ENCODE measurements around the gene TCEAL7.
"Not testable (repeated sequence)": the region's sequence is repeated elsewhere in the genome, so short reads cannot be mapped to it uniquely, and the experiment has no call there.

The TCEAL7 gene, protein sequence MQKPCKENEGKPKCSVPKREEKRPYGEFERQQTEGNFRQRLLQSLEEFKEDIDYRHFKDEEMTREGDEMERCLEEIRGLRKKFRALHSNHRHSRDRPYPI

DNA sequence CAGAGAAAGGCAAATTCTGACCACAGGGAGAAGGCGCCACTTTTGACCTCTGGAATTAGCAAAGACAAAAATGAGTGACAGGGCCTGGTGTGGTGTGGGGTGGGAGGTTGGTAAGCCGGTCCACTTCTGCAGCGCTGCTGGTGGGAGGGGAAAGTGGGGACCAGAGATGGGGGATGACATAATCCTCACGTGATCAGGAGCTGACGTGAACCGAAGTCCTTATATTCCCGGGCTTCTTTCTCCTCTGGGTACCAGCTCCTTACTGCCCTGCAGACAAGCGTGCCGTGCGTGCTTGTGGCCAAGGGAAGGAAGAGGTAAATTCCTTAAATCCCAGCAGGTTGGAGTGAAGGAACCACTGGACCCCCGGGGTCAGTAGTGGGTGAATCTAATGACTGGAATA, at the start of gene TCEAL7:
Gene TCEAL7, plus strand, starts transcription at position 249 of the 400 bp plus-strand sequence. CDS start 1,165 bp downstream, outside the sequence.
- no peak for DNase-seq

- DNase-seq: no peak
These were observed 36.9 kb upstream of the TCEAL7 start for GRCh38 chrX:103293118-103293517.

DNA sequence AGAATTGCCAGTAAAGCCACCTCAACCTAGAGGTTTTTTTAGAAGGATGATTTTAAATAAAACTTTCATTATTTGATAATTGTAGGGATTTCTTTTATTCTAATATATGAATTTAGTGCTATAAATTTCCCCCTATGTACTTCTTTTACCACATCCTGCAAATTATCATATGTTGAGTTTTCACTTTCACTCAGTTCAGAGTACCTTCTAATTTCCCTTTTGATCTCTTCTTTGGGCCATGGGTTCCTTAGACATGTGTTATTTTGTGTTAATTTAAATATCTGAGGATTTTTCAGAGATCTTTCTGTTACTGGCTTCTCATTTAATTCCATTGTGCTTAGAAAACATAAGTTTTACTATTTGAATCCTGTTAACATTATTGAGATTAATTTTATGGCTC, 25.3 kb upstream of the TCEAL7 start:
- DNase-seq: no peak

DNA sequence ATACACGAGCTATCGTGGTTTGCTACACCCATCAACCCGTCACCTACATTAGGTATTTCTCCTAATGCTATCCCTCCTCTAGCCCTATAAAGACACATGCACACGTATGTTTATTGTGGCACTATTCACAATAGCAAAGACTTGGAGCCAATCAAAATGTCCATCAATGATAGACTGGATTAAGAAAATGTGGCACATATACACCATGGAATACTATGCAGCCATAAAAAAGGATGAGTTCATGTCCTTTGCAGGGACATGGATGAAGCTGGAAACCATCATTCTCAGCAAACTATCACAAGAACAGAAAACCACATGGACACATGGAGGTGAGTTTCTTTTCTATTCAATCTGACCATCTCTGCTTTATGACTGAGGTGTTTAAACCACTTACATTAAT, 24.4 kb upstream of the TCEAL7 start:
- DNase-seq: not testable (repeated sequence)

- peak; percentile 19 for DNase-seq
These were observed 20.0 kb upstream of the TCEAL7 start for GRCh38 chrX:103309860-103310554.

GRCh38 chrX:103310555-103311398, 19.3 kb upstream of the TCEAL7 start, which contains the start of gene BEX2:
Gene BEX2, minus strand, starts transcription at chrX:103310990. Its CDS starts 1,014 bp downstream, at chrX:103309976.
- DNase-seq: peak; percentile 86

DNA sequence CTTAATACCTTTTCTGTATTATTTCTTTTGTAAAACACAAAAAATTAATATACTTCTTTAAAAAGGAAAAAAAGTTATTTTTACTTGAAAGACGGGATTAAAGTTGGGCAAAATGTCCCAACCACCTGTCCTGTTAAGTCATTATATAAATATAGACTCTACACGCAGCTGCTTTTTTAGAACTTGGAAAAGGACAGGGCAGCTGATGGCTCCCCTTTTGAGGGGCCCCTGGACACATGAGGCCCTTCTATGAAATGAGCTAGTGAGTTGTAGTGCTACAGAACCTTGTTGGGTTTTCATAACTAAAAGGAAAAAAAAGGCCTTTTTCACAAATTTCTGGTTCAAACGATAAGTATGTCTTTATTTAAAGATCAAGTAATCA, 18.6 kb upstream of the TCEAL7 start:
- DNase-seq: no peak

DNA sequence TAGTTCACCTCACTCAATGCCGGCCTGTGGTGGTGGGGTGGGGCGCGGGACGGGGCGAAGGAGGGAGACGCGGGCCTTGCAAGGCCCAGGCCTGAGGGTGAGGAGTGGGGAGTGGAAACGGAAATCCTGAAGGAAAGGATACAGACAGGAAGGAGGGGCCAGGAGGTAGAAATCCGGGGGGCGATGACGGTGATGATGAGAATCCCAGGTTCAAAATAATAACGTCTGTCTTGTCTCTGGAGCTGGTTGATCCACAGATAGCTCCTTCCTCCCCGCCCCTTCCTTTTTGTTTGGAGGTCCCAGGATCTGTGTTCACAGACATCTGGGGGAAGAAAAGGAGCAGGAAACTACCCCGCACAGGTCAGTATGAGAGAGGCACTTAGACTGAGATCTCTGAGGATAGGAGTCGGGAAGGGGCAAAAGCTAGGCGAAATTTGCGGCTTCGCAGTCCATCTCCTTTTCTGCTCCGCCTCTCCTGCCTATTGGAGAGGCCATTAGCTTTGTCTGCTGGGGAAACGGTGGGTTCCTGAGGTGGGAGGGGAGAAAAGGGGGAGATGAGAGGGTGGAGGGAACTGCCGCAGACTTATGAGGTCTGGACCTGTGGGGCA, 746 bp downstream of the TCEAL7 start:
- DNase-seq: no peak

DNA sequence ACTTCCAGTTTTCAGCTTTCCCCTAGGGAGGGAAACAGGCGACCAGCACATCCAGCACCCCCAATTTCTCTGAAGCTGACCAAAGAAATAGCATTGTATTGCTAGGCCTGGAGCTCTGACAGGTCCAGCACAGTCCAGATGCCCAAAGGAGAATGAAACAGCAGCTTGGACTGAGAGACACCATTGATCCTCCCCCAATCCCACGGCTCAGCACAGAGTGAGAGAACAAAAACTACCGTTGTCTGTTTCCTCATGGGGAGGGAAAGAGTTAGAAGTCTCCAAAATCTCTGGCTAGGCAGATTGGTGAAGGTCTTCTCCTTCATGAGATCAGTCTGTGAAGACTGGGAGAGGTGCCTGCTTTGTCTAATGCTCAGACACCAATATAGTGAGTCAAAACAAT, 8.6 kb downstream of the TCEAL7 start:
- DNase-seq: no peak

DNA sequence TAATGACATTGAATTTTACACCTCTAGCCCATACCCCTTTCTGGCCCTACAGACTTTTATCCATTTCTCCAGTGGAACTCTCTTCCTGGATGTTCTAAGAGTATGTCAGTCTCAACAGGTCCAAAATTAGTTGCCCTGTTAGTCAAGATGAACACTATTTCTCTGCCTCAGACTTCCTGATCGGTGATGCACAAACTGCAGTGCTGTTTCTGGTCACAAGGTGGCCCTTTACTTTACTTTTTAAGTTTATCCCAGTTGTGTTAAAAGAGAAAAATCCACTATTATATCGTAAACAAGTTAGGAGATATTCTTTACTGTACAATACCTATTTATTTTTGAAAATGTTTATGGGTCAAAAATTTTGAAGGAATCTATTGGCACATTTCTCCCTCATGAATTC, 13.1 kb downstream of the TCEAL7 start:
- peak; percentile 12 for DNase-seq

DNA sequence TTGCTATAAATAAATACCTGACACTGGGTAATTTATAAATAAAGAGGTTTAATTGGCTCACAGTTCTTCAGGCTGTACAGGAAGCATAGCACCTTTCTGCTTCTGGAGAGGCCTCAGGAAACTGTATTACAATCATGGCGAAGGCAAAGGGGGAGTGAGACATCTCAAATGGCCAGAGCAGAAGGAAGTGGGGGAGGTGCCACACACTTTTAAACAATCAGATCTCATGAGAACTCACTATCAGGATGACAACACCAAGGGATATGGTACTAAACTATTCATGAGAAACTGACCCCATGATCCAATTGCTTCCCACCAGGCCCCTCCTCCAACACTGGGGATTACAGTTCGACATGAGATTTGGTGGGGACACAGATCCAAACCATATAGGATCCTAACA, 14.6 kb downstream of the TCEAL7 start:
- DNase-seq: no peak

DNA sequence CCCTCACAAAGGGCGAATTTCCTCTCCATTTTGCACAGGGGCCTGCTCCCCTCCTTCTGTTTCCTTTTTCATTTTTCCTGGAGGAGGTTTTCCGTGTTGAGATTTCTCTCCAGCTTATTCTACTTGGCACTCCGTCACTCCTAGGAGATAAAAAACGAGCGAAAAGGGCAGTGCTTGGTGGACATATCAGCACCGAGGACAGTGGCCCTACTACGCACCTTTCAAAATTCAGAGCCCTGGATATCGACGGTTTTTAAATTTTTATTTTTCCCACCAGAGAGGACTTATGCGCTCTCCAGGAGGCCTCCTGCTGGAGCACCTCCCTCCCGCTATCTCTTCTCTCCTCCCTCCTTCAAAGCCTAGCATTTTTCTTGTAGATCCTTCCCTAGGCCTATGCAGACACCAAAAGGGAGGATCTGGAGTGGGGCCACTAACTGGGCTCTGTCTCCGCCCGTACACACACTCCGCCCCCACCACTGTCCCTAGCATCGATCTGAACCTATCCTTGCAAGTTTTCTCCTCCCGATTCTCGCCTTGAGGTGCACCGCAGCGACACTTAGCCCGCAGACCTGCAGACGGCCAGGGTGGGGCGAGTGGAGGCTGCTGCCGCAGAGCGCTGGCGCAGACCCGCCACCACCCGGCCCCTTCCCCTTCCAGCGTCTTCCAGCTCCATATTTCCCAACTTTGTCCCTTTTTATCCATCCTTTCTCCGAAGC, 17.8 kb downstream of the TCEAL7 start:
- DNase-seq: no peak

DNA sequence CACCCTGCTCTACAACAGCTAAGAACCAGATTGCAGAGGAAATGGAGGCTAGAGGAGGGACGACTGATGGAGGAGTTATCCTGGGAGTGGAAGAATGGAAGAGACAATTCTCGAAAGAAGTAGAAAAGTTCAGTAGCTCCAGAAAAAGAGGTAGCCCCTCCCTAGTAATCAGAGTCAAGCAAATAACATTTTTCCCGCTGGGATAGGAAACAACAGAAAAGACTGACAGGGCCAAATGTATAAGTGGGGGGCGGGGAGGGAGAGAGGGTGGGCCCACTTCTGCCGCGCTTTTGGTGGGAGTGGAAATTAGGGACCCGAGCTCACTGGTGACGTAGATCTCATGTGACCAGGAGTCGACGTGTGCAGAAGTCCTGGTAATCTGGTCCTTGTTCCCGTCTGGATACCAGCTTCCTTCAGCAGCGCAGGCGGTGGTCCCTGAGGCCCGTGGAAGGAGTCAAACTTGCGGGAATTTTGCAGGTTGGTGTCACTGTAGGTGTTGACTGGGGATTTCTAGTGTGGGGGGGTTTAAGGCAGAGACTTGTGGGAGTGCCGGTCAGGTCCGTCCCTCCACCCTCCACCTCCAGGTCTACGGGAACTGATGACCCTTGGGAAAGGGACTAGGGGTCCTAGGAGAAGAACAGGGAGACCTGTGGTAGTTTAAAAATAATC, 26.2 kb downstream of the TCEAL7 start, which contains the start of gene TCEAL9:
Gene TCEAL9, plus strand, starts transcription at position 377 of the 669 bp plus-strand sequence. CDS start 1,179 bp downstream, outside the sequence.
- peak; percentile 69 for DNase-seq

- DNase-seq: peak; percentile 32
These were observed 26.8 kb downstream of the TCEAL7 start for GRCh38 chrX:103356858-103357257.

DNA sequence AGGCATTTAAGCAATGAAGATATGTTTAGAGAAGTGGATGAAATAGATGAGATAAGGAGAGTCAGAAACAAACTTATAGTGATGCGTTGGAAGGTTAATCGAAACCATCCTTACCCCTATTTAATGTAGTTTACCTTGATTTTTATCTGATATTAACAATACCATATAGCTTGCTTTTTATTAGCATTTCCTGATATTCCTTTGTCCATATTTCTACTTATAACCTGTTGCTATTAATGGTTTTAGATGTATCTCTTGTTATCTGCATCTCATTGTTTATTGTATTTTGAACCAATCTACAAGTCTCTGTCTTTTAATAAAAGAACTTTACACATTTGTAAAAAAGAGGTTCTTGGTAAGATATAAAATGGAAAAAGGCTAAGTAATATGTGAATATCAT, 27.8 kb downstream of the TCEAL7 start:
- no peak for DNase-seq

DNA sequence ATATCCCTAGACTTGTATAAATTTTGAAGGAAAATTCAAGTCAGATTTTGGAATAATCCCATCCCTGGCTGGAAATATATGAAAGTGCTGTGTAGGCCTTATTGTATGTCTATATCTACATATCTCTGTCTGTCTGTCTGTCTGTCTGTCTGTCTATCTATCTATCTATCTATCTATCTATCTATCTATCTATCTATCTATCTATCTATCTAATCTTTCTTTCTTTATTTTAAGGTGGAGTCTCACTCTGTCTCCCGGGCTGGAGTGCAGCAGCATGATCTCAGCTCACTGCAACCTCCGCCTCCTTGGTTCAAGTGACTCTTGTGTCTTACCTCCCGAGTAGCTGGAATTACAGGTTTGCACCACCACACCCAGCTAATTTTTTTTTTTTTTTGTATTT, 29.6 kb downstream of the TCEAL7 start:
- DNase-seq: not testable (repeated sequence)

GRCh38 chrX:103360092-103360491, 30.1 kb downstream of the TCEAL7 start:
- no peak for DNase-seq

DNA sequence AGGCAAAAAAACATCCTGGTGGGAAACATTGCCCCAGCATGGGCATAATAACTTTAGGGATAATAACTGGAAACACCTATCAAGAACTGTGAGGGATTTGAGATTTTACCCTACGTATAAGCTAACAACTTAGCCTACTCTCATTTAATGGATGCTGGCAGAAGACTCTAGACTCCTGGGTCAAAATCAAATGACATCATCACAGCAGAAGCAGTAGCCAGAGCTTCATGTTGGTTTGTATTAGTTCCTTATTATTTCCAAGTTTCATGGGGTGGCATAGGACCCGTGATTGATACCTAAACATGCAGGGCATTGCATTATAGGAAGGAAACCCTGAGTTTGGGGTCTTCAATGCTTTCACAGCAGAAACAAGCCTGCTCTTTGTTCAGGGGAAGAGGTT, 30.9 kb downstream of the TCEAL7 start:
- no peak for DNase-seq

GRCh38 chrX:103361798-103362197, 31.8 kb downstream of the TCEAL7 start:
- no peak for DNase-seq

GRCh38 chrX:103362474-103362873, 32.4 kb downstream of the TCEAL7 start:
- DNase-seq: no peak

DNA sequence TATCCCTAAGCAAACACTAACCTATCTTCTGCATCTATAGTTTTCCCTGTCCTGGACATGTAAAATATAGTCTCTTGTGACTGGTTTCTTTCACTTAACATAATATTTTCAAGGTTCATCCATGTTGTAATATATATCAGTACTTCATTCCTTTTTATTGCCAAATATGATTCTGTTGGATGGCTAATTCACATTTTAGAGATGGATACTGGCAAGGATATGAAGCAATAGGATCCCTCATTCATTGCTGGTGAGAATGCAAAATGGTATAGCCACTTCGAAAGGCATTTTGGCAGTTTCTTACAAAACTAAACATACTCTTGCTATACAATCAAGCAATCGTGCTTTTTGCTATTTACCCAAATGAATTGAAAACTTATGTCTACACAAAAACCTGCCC, 33.0 kb downstream of the TCEAL7 start:
- no peak for DNase-seq

DNA sequence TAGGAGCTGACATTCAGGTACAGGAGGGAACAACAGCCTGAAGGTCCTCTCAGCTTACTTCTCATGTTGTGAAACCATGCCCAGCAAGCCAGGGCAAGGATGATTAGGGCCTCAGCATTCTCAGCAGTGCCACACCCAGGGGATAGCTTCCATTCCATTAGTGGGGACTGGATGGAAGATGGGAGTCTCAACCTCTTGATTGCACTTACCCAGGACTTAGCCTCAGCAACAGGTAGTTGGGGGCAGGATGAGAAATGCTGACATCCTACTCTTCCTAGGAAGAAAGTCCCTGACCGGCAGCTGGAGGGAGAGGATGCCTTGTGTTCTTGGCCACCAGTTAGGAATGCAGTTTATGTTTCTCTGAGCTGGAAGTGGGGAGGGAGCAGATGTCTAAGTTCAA, 37.5 kb downstream of the TCEAL7 start:
- no peak for DNase-seq
